GM12878 (cell line): ENCODE data around the gene SEMA4D. TPM values are rescaled to one million over a fixed set of nuclear protein-coding genes. Genes with fewer than 3 reads are reported as not detected.

Experiments used
- ATF7 ChIP-seq: fragments of 450-650 bp; IDR thresholded peaks from 2 replicates; pipeline ENCODE4 v1.6.1; 2016; ENCODE audit warnings: low read depth, mild to moderate bottlenecking
- BCLAF1 ChIP-seq: fragments of 450-650 bp; IDR thresholded peaks from 2 replicates; pipeline ENCODE4 v1.6.1; 2017; ENCODE audit warnings: antibody characterized with exemption, mild to moderate bottlenecking, moderate library complexity
- DPF2 ChIP-seq: fragments of 450-650 bp; IDR thresholded peaks from 2 replicates; pipeline ENCODE4 v1.6.1; 2017; ENCODE audit warnings: mild to moderate bottlenecking
- EED ChIP-seq: sonication (generic); IDR thresholded peaks from 2 replicates; pipeline ENCODE4 v1.6.1; 2016; ENCODE audit warnings: antibody characterized with exemption, low read depth
- KDM1A ChIP-seq: fragments of 200-600 bp; sonication (generic); IDR thresholded peaks from 2 replicates; pipeline ENCODE4 v1.6.1; 2016; ENCODE audit warnings: borderline replicate concordance
- MXI1 ChIP-seq: fragments of 150-350 bp; IDR thresholded peaks from 2 replicates; pipeline ENCODE4 v1.6.1; 2011; ENCODE audit warnings: low read depth, mild to moderate bottlenecking, inconsistent platforms, low read length, improper control_type of control experiment
- NR2C2 ChIP-seq: IDR thresholded peaks from 2 replicates; pipeline ENCODE4 v1.6.1; 2011; ENCODE audit warnings: borderline replicate concordance, low read depth; ENCODE audit not compliant: control insufficient read depth, insufficient read length
- PML ChIP-seq: IDR thresholded peaks from 2 replicates; pipeline ENCODE4 v1.6.1; 2012; ENCODE audit warnings: low read length, inconsistent platforms
- POLR2A ChIP-seq: IDR thresholded peaks from 2 replicates; pipeline ENCODE4 v1.6.1; 2011; ENCODE audit warnings: low read depth, mild to moderate bottlenecking, low read length
- RAD51 ChIP-seq: fragments of 450-650 bp; IDR thresholded peaks from 2 replicates; pipeline ENCODE4 v1.6.1; 2016; ENCODE audit warnings: moderate library complexity, mild to moderate bottlenecking, inconsistent platforms
- SPI1 ChIP-seq: IDR thresholded peaks from 2 replicates; pipeline ENCODE4 v1.6.1; 2011; ENCODE audit warnings: low read depth, mild to moderate bottlenecking, low read length, moderate library complexity, borderline replicate concordance; ENCODE audit not compliant: insufficient read depth
- SREBF1 ChIP-seq: IDR thresholded peaks from 2 replicates; pipeline ENCODE4 v1.6.1; 2012; ENCODE audit warnings: mild to moderate bottlenecking, low read length
- TCF3 ChIP-seq: IDR thresholded peaks from 2 replicates; pipeline ENCODE4 v1.6.1; 2012; ENCODE audit warnings: low read depth, mild to moderate bottlenecking, low read length, borderline replicate concordance; ENCODE audit not compliant: insufficient read depth
- ZBTB4 ChIP-seq: fragments of 450-650 bp; formaldehyde crosslinking; IDR thresholded peaks from 2 replicates; pipeline ENCODE4 v1.4.0; 2022; ENCODE audit warnings: mild to moderate bottlenecking, moderate library complexity
- polyA plus RNA-seq, 11 experiments: library from polyadenylated mRNA; depleted of rRNA in 4 of 11; unstranded in 6 of 11; stranded (reverse) in 5 of 11; fragments of >200 nt; fragmentation: Nextera tagmentation in 4 of 11; fragmentation: Illumina TruSeq in 1 of 11; extraction: Ambion mirVana in 4 of 11; extraction: Trizol in 1 of 11; gene quantifications; 1 replicate in 1 of 11; 2 replicates in 10 of 11; pipeline versions ENCODE4 v1.2.1 to v1.2.3, GENCODE V29; 2011 to 2016; ENCODE audit warnings: inconsistent platforms in 2 of 11, missing spikeins in 2 of 11, low read depth in 1 of 11
- total RNA-seq, 4 experiments: library from RNA; depleted of rRNA in 3 of 4; stranded (reverse); fragments of >200 nt in 3 of 4; fragmentation: Illumina TruSeq in 1 of 4; extraction: Trizol in 1 of 4; gene quantifications; 2 replicates each; pipeline versions ENCODE4 v1.2.1 to v1.2.3, GENCODE V29; 2013 to 2021

SEMA4D gene
- total and polyA plus RNA-seq, 10 of the 15 experiments (the other 5 are each of a cell fraction or from before 2014, with no cell fraction given), result 15.1 to 136 (median 39.6) TPM

- TF ChIP-seq BCLAF1, result no peak
- TF ChIP-seq RAD51, result no peak
- no peak for TF ChIP-seq PML
- no peak for TF ChIP-seq SREBF1
- TF ChIP-seq MXI1, result no peak
- no peak for TF ChIP-seq NR2C2
- peak; percentile 52; the same call in 1 of the 2 replicates for TF ChIP-seq ATF7
- TF ChIP-seq POLR2A, result no peak
- 0 out of 2 replicates have a peak, but pooled peaks have one; percentile 23 for TF ChIP-seq DPF2
- no peak for TF ChIP-seq ZBTB4 (CRISPR knock-in tag)
- TF ChIP-seq KDM1A, result no peak
- TF ChIP-seq EED, result no peak
- no peak for TF ChIP-seq TCF3
- TF ChIP-seq SPI1, result peak; percentile 57; the same call in 1 of the 2 replicates
These were observed 38.2 kb upstream of the SEMA4D start (continued) for GRCh38 chr9:89536145-89536574.
